HL-60 (cell line): ENCODE measurements around the gene HOATZ.

Experiments
- DNase-seq, 2 experiments: peaks; one replicate each; pipeline ENCODE4 v3.0.0-alpha.2; 2010 to 2020; ENCODE audit warnings: low read depth in 1 of 2, low spot score in 1 of 2
- H3K27ac ChIP-seq: fragments of 250-450 bp; sonication (Bioruptor Pico); replicated peaks from 2 replicates; pipeline ENCODE4 v1.5.1; 2020; ENCODE audit warnings: mild to moderate bottlenecking, moderate library complexity
- H3K27me3 ChIP-seq: fragments of 250-450 bp; sonication (Bioruptor Pico); 2 replicates; pipeline ENCODE4 v1.5.1; 2021; ENCODE audit warnings: mild to moderate bottlenecking, moderate library complexity; ENCODE audit not compliant: insufficient read depth, poor library complexity, severe bottlenecking
- H3K4me3 ChIP-seq: replicated peaks from 2 replicates; pipeline ENCODE4 v1.5.1; 2011; ENCODE audit warnings: mild to moderate bottlenecking, control low read depth, low read length; ENCODE audit not compliant: insufficient read depth
- GABPA ChIP-seq: IDR thresholded peaks from 2 replicates; pipeline ENCODE4 v1.6.1; 2012; ENCODE audit warnings: low read depth
- POLR2AphosphoS5 ChIP-seq: IDR thresholded peaks from 2 replicates; pipeline ENCODE4 v1.6.1; 2012; ENCODE audit warnings: low read depth
- REST ChIP-seq: IDR thresholded peaks from 2 replicates; pipeline ENCODE4 v1.6.1; 2012; ENCODE audit warnings: low read depth; ENCODE audit not compliant: insufficient replicate concordance
- SPI1 ChIP-seq: IDR thresholded peaks from 2 replicates; pipeline ENCODE4 v1.6.1; 2012; ENCODE audit warnings: low read depth, mild to moderate bottlenecking, borderline replicate concordance
- TF ChIP-seq, protein P1 (sequence below): IDR thresholded peaks from one replicate; pipeline ENCODE4 v1.5.1; 2011; ENCODE audit warnings: low read length, control low read depth, inconsistent platforms; ENCODE audit not compliant: insufficient read depth

HOATZ gene

DNA sequence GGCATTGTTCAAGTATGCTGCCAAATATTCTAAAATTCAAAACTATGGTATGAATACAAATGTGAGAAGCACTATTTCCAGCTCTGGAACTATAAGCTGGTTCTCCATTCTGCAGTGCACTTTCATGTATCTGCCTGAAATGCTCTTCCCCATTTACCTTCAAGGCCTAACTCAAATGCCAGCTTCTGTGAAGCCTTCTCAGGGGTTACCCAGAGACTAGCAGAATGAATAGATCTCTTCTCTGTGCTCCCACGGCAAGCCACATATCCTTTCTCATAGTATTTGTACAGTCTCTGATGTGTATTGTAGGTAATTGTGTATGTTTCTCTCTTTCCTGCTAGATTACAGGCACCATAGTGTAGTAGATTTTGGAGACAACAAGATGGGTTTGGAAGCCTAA is 4.1 kb downstream of the HOATZ start:
- TF ChIP-seq, protein P1, sequence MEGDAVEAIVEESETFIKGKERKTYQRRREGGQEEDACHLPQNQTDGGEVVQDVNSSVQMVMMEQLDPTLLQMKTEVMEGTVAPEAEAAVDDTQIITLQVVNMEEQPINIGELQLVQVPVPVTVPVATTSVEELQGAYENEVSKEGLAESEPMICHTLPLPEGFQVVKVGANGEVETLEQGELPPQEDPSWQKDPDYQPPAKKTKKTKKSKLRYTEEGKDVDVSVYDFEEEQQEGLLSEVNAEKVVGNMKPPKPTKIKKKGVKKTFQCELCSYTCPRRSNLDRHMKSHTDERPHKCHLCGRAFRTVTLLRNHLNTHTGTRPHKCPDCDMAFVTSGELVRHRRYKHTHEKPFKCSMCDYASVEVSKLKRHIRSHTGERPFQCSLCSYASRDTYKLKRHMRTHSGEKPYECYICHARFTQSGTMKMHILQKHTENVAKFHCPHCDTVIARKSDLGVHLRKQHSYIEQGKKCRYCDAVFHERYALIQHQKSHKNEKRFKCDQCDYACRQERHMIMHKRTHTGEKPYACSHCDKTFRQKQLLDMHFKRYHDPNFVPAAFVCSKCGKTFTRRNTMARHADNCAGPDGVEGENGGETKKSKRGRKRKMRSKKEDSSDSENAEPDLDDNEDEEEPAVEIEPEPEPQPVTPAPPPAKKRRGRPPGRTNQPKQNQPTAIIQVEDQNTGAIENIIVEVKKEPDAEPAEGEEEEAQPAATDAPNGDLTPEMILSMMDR: no peak
- TF ChIP-seq GABPA (no peak), REST (no peak), POLR2AphosphoS5 (no peak), SPI1 (no peak)
- DNase-seq: no peak
- H3K27me3 ChIP-seq: peaks cover 8% of the 10 kb centered on the region
- no peak overlapping the region for H3K27ac ChIP-seq
- no peak overlapping the region for H3K4me3 ChIP-seq

- TF ChIP-seq REST (no peak), POLR2AphosphoS5 (no peak), GABPA (no peak), SPI1 (no peak)
- TF ChIP-seq, protein P1: no peak
- H3K27ac ChIP-seq: no peak overlapping the region
- no peaks in the 10 kb centered on the region for H3K27me3 ChIP-seq
- no peak overlapping the region for H3K4me3 ChIP-seq
- DNase-seq: no peak
Measured at GRCh38 chr11:111520560-111520959, 6.0 kb downstream of the HOATZ start.

GRCh38 chr11:111521135-111521534 is 6.6 kb downstream of the HOATZ start:
- Histone ChIP-seq H3K4me3 (no peak overlapping the region), H3K27ac (no peak overlapping the region), H3K27me3 (no peaks in the 10 kb centered on the region)
- no peak for TF ChIP-seq GABPA
- TF ChIP-seq SPI1: no peak
- no peak for TF ChIP-seq POLR2AphosphoS5
- no peak for TF ChIP-seq REST
- TF ChIP-seq, protein P1: no peak
- no peak for DNase-seq
